Keratinocyte (primary cell): ENCODE data around the gene ATN1.

Experiments
- EZH2 ChIP-seq: IDR thresholded peaks from one replicate; pipeline ENCODE4 v1.6.1; 2012; ENCODE audit warnings: inconsistent platforms, mild to moderate bottlenecking, low read length, moderate library complexity
- TF ChIP-seq, protein P1 (sequence below), 3 experiments: IDR thresholded peaks in 1 of 3; conservative IDR thresholded peaks in 1 of 3; optimal IDR thresholded peaks in 1 of 3; 2 replicates in 2 of 3; 3 replicates in 1 of 3; pipeline versions ENCODE3 to v1.5.1; 2011; ENCODE audit warnings: low read length in 3 of 3, mild to moderate bottlenecking in 3 of 3, moderate library complexity in 2 of 3, control low read depth in 1 of 3, inconsistent platforms in 1 of 3; ENCODE audit not compliant: insufficient read depth in 2 of 3; ENCODE audit errors: extremely low read depth in 1 of 3

DNA sequence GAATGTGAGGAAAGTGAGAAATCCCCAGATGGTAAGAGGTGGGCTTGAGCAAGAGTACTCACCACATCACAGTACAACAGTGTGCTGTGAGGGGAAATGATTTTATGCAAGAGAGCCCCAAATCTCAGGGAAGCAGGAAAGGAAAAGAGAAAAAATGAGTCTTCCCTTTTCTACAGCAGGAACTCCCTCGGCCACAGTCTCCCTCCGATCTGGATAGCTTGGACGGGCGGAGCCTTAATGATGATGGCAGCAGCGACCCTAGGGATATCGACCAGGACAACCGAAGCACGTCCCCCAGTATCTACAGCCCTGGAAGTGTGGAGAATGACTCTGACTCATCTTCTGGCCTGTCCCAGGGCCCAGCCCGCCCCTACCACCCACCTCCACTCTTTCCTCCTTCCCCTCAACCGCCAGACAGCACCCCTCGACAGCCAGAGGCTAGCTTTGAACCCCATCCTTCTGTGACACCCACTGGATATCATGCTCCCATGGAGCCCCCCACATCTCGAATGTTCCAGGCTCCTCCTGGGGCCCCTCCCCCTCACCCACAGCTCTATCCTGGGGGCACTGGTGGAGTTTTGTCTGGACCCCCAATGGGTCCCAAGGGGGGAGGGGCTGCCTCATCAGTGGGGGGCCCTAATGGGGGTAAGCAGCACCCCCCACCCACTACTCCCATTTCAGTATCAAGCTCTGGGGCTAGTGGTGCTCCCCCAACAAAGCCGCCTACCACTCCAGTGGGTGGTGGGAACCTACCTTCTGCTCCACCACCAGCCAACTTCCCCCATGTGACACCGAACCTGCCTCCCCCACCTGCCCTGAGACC lies 7.8 kb downstream of the ATN1 start:
- TF ChIP-seq, protein P1, sequence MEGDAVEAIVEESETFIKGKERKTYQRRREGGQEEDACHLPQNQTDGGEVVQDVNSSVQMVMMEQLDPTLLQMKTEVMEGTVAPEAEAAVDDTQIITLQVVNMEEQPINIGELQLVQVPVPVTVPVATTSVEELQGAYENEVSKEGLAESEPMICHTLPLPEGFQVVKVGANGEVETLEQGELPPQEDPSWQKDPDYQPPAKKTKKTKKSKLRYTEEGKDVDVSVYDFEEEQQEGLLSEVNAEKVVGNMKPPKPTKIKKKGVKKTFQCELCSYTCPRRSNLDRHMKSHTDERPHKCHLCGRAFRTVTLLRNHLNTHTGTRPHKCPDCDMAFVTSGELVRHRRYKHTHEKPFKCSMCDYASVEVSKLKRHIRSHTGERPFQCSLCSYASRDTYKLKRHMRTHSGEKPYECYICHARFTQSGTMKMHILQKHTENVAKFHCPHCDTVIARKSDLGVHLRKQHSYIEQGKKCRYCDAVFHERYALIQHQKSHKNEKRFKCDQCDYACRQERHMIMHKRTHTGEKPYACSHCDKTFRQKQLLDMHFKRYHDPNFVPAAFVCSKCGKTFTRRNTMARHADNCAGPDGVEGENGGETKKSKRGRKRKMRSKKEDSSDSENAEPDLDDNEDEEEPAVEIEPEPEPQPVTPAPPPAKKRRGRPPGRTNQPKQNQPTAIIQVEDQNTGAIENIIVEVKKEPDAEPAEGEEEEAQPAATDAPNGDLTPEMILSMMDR (optimal IDR thresholded peaks at IDR 0.05 in 1 of 3, IDR thresholded peaks at IDR 0.05 in 1 of 3, conservative IDR thresholded peaks at IDR 0.05 in 1 of 3; ENCODE audit: extremely low read depth in 1 of 3, insufficient read depth in 2 of 3, low read length in 3 of 3) = no peak
- no peak for TF ChIP-seq EZH2
